ENCODE results near the gene PTPN6.

The PTPN6 gene

DNA sequence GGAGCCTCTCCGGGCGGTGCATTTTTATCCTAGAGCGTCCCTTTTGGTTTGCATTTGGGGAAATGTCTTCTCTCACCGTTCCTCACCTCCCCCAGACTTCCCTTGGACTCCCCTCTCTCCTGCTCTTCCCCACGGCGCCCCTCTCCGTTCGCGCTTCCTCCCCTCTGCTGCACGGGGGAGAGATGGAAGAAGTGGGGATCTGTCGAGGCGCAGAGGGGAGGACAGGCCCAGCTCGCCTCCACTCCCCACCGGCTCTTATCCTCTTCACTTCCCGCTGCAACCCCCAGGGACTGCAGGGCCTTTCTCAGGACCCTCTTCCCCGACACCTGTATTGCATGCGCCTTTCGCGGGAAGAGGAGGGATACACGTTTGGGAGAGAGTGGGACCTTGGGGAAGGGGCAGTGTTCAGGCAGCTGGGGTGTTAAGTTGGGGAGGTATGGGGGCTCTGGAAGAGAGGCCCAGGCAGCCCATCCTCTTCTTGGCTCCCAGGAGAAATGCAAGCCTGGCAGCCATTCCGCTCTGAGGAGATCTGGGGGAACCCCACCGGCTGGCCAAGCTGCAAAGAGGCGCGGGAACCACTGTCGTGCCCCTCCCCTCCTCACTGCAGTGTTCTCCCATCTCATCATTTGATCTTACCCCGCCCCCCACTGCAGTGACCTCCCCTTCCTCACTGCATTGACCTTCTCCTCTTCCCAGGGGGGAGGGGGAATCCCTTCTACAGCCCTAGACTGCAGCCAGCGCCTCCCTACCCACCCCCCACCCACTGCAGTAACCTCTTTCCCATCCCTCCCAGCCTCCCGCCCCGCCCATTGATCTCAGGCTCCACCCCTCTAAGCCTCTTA lies 36.0 kb upstream of the PTPN6 start:
- Histone ChIP-seq H3K79me2 (ENCODE audit: control insufficient read depth, insufficient read depth, low read length, unreplicated experiment) (peaks cover 15% of the 10 kb centered on the region), H3K4me3 (ENCODE audit: low read depth, low read length) (peak overlapping the region; percentile 90), H3K4me1 (ENCODE audit: control insufficient read depth, insufficient read depth, low read length, unreplicated experiment) (peaks cover 10% of the 10 kb centered on the region), H2AFZ (ENCODE audit: low read length, unreplicated experiment) (no peak overlapping the region), H3K36me3 (ENCODE audit: insufficient read depth, low read length) (peaks cover 17% of the 10 kb centered on the region; the same call in 1 of the 2 replicates), H3K27ac (ENCODE audit: low read depth, low read length) (no peak overlapping the region), H3K27me3 (ENCODE audit: insufficient read depth, low read length) (no peaks in the 10 kb centered on the region)

DNA sequence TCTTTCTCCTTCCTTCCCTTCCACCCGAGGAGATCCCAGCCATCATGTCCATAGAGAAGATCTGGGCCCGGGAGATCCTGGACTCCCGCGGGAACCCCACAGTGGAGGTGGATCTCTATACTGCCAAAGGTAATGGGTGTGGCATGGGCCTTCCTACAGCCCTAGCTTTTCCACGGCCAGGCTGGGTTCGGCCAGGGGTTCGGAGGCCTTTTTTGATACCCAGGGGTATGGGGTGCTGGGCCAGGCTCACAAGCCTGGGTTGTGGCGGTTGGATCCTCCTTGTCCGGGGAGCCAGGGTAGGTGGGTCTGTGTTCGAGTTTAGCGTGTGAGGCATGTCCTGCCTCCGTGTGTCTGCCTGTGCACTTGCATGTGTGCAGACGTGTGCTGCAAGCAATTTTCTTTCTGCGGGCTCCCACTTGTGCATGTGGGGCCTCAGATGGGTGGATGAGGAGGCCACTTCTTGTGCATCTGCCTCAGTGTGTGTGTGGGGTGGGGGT lies 35.3 kb upstream of the PTPN6 start:
- Histone ChIP-seq H3K79me2 (ENCODE audit: control insufficient read depth, insufficient read depth, low read length, unreplicated experiment) (peaks cover 15% of the 10 kb centered on the region), H3K4me3 (ENCODE audit: low read depth, low read length) (peak overlapping the region; percentile 90), H3K27ac (ENCODE audit: low read depth, low read length) (no peak overlapping the region)

DNA sequence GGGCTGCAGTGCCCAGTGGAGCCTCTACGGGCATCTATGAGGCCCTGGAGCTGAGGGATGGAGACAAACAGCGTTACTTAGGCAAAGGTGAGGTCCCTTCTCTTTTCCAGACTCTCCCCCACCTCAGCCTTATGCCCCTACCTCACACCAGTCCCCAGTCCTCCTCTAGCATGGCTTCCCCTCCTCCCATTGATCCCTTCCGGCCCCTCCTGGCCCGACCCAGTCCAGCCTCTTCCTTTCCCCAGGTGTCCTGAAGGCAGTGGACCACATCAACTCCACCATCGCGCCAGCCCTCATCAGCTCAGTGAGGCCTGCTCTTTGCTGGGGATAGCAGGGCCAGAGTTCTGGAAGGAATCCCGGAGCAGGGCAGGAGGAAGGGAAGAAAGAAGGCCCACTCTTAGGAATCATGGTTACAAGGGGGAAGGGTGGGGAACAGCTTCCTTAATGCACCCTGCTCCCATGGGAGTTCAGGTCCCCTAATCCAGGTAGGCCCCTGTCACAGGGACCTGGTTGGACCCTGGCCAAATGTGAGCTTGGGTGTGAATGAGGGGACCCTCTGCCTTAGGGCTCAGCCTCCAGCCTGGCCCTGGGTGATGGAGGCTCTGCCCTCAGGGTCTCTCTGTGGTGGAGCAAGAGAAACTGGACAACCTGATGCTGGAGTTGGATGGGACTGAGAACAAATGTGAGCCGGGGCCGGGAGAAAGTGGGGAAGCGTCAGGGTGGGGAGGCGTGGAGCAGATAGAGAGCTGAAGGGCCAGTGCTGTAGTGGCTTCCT lies 34.5 kb upstream of the PTPN6 start:
- no peak overlapping the region for H3K27ac ChIP-seq (ENCODE audit: low read depth, low read length)
- H3K79me2 ChIP-seq (ENCODE audit: control insufficient read depth, insufficient read depth, low read length, unreplicated experiment): peaks cover 15% of the 10 kb centered on the region
- peaks cover 17% of the 10 kb centered on the region; the same call in 1 of the 2 replicates for H3K36me3 ChIP-seq (ENCODE audit: insufficient read depth, low read length)
- H3K4me1 ChIP-seq (ENCODE audit: control insufficient read depth, insufficient read depth, low read length, unreplicated experiment): peaks cover 10% of the 10 kb centered on the region
- H3K27me3 ChIP-seq (ENCODE audit: insufficient read depth, low read length): no peaks in the 10 kb centered on the region
- peak overlapping the region; percentile 90; the same call in 1 of the 2 replicates for H3K4me3 ChIP-seq (ENCODE audit: low read depth, low read length)
- no peak overlapping the region for H2AFZ ChIP-seq (ENCODE audit: low read length, unreplicated experiment)

More for the DNA sequence above, 35.3 kb upstream of the PTPN6 start:
- Histone ChIP-seq H3K4me1 (ENCODE audit: control insufficient read depth, insufficient read depth, low read length, unreplicated experiment) (peaks cover 10% of the 10 kb centered on the region), H3K36me3 (ENCODE audit: insufficient read depth, low read length) (peaks cover 17% of the 10 kb centered on the region; the same call in 1 of the 2 replicates), H2AFZ (ENCODE audit: low read length, unreplicated experiment) (no peak overlapping the region), H3K27me3 (ENCODE audit: insufficient read depth, low read length) (no peaks in the 10 kb centered on the region)

DNA sequence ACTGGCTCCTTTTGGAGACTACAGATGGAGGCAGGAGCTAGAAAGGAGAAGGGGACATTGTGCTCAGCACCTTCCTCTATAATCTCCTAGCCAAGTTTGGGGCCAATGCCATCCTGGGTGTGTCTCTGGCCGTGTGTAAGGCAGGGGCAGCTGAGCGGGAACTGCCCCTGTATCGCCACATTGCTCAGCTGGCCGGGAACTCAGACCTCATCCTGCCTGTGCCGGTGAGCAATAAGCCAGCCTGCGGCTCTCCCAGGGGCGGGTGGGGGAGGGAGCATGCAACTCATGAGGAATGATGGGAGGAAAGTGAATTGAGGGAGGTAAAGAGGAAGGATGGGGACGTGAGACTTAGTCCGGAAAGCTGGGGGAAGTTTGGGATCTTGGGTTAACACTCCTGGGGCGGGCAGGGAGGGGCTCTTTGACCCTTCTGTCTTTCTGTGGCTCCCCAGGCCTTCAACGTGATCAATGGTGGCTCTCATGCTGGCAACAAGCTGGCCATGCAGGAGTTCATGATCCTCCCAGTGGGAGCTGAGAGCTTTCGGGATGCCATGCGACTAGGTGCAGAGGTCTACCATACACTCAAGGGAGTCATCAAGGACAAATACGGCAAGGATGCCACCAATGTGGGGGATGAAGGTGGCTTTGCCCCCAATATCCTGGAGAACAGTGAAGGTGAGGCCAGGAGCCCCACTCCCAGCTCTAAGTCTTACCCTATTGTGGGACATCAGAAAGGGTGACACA lies 33.5 kb upstream of the PTPN6 start:
- Histone ChIP-seq H3K27ac (ENCODE audit: low read depth, low read length) (no peak overlapping the region), H3K79me2 (ENCODE audit: control insufficient read depth, insufficient read depth, low read length, unreplicated experiment) (peaks cover 15% of the 10 kb centered on the region), H3K4me3 (ENCODE audit: low read depth, low read length) (no peak overlapping the region), H3K4me1 (ENCODE audit: control insufficient read depth, insufficient read depth, low read length, unreplicated experiment) (peaks cover 10% of the 10 kb centered on the region), H2AFZ (ENCODE audit: low read length, unreplicated experiment) (no peak overlapping the region), H3K36me3 (ENCODE audit: insufficient read depth, low read length) (peaks cover 17% of the 10 kb centered on the region; the same call in 1 of the 2 replicates), H3K27me3 (ENCODE audit: insufficient read depth, low read length) (no peaks in the 10 kb centered on the region)

DNA sequence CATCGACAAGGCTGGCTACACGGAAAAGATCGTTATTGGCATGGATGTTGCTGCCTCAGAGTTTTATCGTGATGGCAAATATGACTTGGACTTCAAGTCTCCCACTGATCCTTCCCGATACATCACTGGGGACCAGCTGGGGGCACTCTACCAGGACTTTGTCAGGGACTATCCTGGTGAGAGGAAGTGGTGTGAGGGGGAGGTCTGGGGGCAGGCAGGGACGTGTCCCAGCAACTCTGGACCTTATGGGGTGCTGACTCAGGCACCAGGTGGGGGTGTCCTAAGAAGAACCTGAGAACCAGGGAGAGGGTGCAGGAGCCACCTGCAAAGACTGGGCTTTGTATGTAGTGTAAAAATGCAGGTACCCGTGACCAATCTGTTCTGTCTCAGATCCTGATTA lies 31.6 kb upstream of the PTPN6 start:
- Histone ChIP-seq H3K4me1 (ENCODE audit: control insufficient read depth, insufficient read depth, low read length, unreplicated experiment) (peaks cover 8% of the 10 kb centered on the region), H3K79me2 (ENCODE audit: control insufficient read depth, insufficient read depth, low read length, unreplicated experiment) (peaks cover 15% of the 10 kb centered on the region), H3K36me3 (ENCODE audit: insufficient read depth, low read length) (peaks cover 17% of the 10 kb centered on the region; the same call in 1 of the 2 replicates), H3K27me3 (ENCODE audit: insufficient read depth, low read length) (no peaks in the 10 kb centered on the region), H2AFZ (ENCODE audit: low read length, unreplicated experiment) (no peak overlapping the region), H3K4me3 (ENCODE audit: low read depth, low read length) (no peak overlapping the region), H3K27ac (ENCODE audit: low read depth, low read length) (no peak overlapping the region)

DNA sequence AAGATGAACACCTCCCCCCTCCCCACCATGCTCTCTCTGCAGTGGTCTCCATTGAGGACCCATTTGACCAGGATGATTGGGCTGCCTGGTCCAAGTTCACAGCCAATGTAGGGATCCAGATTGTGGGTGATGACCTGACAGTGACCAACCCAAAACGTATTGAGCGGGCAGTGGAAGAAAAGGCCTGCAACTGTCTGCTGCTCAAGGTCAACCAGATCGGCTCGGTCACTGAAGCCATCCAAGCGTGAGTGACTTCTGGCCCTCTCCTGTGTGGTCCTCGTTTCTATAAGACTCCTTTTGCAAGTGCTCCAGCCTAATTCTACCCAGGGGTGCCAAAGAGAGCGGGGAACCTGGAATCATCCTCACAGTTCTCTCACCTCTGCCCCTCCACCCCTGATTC lies 29.6 kb upstream of the PTPN6 start:
- Histone ChIP-seq H3K27me3 (ENCODE audit: insufficient read depth, low read length) (no peaks in the 10 kb centered on the region), H3K36me3 (ENCODE audit: insufficient read depth, low read length) (peaks cover 15% of the 10 kb centered on the region; the same call in 1 of the 2 replicates), H3K27ac (ENCODE audit: low read depth, low read length) (no peak overlapping the region), H3K4me1 (ENCODE audit: control insufficient read depth, insufficient read depth, low read length, unreplicated experiment) (peaks cover 22% of the 10 kb centered on the region), H3K79me2 (ENCODE audit: control insufficient read depth, insufficient read depth, low read length, unreplicated experiment) (peaks cover 2% of the 10 kb centered on the region), H2AFZ (ENCODE audit: low read length, unreplicated experiment) (no peak overlapping the region), H3K4me3 (ENCODE audit: low read depth, low read length) (no peak overlapping the region)

DNA sequence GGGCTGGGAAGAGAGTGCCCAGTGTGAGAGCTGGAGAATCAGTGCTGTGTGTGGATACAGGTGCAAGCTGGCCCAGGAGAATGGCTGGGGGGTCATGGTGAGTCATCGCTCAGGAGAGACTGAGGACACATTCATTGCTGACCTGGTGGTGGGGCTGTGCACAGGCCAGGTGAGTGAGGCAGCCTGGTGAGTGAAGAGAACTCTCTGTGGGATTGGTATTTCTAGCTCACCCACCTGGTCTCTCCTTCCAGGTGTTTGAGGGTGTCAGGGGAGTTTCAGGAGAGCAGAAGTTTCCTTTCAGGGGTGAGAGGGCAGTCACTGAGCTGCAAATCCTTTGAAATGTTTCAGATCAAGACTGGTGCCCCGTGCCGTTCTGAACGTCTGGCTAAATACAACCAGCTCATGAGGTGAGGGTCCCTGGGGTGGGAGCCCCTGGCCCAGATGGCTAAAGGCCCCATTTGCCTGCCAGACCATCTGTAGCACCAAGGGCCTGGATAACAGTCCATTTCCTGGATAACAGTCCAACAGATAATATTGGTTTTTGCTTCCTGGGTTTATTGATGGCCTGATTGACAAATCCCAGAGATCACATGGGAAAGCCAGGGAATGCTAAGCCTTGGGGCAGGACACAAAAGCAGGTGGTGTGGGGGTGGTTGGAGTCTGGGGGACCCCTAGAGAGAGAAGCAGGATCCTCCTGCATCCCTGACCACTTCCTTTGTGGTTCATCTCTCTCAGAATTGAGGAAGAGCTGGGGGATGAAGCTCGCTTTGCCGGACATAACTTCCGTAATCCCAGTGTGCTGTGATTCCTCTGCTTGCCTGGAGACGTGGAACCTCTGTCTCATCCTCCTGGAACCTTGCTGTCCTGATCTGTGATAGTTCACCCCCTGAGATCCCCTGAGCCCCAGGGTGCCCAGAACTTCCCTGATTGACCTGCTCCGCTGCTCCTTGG lies 28.9 kb upstream of the PTPN6 start:
- Histone ChIP-seq H2AFZ (ENCODE audit: low read length, unreplicated experiment) (no peak overlapping the region), H3K79me2 (ENCODE audit: control insufficient read depth, insufficient read depth, low read length, unreplicated experiment) (peaks cover 9% of the 10 kb centered on the region), H3K27me3 (ENCODE audit: insufficient read depth, low read length) (no peaks in the 10 kb centered on the region), H3K27ac (ENCODE audit: low read depth, low read length) (no peak overlapping the region), H3K36me3 (ENCODE audit: insufficient read depth, low read length) (peaks cover 8% of the 10 kb centered on the region; the same call in 1 of the 2 replicates), H3K4me1 (ENCODE audit: control insufficient read depth, insufficient read depth, low read length, unreplicated experiment) (peaks cover 28% of the 10 kb centered on the region), H3K4me3 (ENCODE audit: low read depth, low read length) (no peak overlapping the region)

DNA sequence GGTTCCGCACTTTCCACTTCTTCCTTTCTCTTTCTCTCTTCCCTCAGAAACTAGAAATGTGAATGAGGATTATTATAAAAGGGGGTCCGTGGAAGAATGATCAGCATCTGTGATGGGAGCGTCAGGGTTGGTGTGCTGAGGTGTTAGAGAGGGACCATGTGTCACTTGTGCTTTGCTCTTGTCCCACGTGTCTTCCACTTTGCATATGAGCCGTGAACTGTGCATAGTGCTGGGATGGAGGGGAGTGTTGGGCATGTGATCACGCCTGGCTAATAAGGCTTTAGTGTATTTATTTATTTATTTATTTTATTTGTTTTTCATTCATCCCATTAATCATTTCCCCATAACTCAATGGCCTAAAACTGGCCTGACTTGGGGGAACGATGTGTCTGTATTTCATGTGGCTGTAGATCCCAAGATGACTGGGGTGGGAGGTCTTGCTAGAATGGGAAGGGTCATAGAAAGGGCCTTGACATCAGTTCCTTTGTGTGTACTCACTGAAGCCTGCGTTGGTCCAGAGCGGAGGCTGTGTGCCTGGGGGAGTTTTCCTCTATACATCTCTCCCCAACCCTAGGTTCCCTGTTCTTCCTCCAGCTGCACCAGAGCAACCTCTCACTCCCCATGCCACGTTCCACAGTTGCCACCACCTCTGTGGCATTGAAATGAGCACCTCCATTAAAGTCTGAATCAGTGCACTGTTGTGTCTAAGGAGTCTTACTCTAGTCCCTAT lies 28.0 kb upstream of the PTPN6 start:
- Histone ChIP-seq H3K27me3 (ENCODE audit: insufficient read depth, low read length) (no peaks in the 10 kb centered on the region), H3K4me3 (ENCODE audit: low read depth, low read length) (no peak overlapping the region), H3K36me3 (ENCODE audit: insufficient read depth, low read length) (peaks cover 7% of the 10 kb centered on the region; the same call in 1 of the 2 replicates), H3K4me1 (ENCODE audit: control insufficient read depth, insufficient read depth, low read length, unreplicated experiment) (peaks cover 28% of the 10 kb centered on the region), H2AFZ (ENCODE audit: low read length, unreplicated experiment) (no peak overlapping the region), H3K27ac (ENCODE audit: low read depth, low read length) (no peak overlapping the region), H3K79me2 (ENCODE audit: control insufficient read depth, insufficient read depth, low read length, unreplicated experiment) (peaks cover 15% of the 10 kb centered on the region)

DNA sequence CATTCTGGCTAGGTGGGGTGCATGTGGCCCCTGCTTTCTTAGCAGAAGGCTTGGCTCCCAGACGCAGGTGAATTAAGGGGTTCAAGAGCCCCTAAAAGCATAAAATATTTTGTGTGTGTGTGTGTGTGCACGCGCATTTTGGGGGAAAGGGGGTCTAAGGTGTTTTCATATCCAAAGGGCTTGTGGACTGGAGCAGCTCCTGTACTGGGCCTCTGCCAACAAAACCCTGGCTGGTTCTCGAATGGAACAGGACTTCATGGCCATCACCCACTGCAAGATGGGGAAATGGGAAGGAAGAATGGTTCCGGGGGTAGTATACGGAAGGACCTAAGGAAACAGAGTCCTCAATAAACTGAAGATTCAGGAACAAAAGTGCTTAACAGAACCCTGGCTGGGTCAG lies 27.3 kb upstream of the PTPN6 start:
- peaks cover 28% of the 10 kb centered on the region for H3K4me1 ChIP-seq (ENCODE audit: control insufficient read depth, insufficient read depth, low read length, unreplicated experiment)
- H3K27ac ChIP-seq (ENCODE audit: low read depth, low read length): peak overlapping the region; percentile 85; the same call in 1 of the 2 replicates

More for the DNA sequence above, 27.3 kb upstream of the PTPN6 start:
- peaks cover 7% of the 10 kb centered on the region; the same call in 1 of the 2 replicates for H3K36me3 ChIP-seq (ENCODE audit: insufficient read depth, low read length)
- H3K4me3 ChIP-seq (ENCODE audit: low read depth, low read length): no peak overlapping the region
- no peaks in the 10 kb centered on the region for H3K27me3 ChIP-seq (ENCODE audit: insufficient read depth, low read length)
- H2AFZ ChIP-seq (ENCODE audit: low read length, unreplicated experiment): no peak overlapping the region
- peaks cover 21% of the 10 kb centered on the region for H3K79me2 ChIP-seq (ENCODE audit: control insufficient read depth, insufficient read depth, low read length, unreplicated experiment)

Data from ACC112 (cell line).